ENCODE data around the gene GOLGA6D.
"Not testable (repeated sequence)": the region's sequence is repeated elsewhere in the genome, so short reads cannot be mapped to it uniquely, and the experiment has no call there.

GOLGA6D gene

DNA sequence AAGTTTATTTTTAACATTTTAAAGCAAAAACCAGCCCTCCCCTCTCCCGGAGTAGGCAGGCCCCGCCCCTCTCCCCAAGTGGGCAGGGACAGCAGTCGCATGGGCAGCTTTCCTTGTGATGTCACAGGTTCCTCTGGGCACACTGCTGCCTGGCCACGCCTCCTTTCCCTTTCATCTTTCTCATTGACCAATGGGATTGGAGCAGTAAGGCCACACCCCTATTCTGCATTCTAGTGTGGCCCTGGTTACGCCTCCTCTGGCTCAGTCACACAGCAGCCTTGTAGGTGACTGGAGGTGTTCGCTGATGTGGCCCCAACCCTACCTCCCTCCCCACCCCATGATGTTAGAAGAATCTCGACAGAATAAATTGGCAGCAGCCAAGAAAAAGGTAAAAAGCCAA, at the start of gene GOLGA6D:
TSS of gene GOLGA6D (plus strand) at position 264 of the 400 bp plus-strand sequence. CDS start at position 305, 41 bp downstream.
- DNase-seq: not testable (repeated sequence)

DNA sequence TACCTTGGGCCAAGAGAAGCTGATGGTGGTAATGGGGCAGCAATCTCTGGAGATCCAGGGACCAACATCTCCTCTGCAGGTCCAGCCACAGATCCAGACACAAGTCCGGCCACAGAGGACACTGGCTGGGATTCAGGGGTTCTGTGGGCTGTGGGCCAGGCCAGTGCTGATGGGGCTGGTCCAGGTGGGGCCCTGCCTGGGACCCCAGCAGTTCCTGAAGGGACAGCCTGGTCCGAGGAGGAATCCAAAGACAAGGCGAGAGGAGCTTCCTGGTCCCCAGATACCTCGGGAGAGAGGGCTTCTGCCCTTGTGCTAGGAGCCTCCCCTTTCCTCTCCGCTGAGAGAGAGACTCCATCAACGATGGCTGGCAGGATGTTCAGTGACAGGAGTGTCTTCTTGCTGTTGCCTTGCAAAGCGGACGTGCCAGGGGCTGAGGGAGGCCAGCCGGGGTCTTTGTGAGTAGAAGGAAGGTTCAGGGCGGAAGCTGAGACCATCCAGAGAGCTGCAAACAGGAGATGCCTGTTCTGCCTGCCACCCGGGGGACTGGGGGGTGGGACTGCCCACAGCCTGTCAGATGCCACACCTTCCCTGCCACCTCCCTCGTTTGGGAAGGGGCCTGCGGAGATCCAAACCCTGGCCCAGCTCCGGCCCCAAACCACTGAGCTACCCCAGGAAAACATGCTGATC, 49.0 kb upstream of the GOLGA6D start:
- DNase-seq: no peak

- DNase-seq: no peak
These were observed 48.3 kb upstream of the GOLGA6D start for GRCh38 chr15:75234191-75234810.

GRCh38 chr15:75235051-75235673, 47.5 kb upstream of the GOLGA6D start:
- DNase-seq: no peak

- DNase-seq: no peak
These were observed 46.6 kb upstream of the GOLGA6D start for GRCh38 chr15:75235760-75236729.

- DNase-seq: no peak
These were observed 45.2 kb upstream of the GOLGA6D start for GRCh38 chr15:75237316-75237982.

DNA sequence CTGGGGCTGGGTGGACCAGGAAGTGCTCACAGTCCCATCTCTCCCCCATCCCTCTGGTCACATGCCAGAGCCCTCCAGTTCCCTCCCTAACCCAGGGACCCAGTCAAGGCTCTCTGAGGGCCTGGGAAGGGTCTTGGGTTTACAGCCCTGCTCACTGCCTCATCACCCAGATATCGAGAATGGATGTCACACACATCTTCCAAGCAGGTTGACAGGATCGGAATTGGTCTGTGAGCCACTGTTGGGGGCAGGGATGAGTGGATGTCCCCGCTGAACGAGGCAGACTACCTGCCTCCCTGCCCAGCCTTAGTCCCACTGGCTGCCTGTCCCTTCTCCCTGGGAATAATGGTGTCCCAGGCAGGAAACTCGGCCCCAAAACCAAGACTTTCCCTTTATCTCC, 44.5 kb upstream of the GOLGA6D start:
- DNase-seq: no peak

GRCh38 chr15:75245741-75246140, 36.9 kb upstream of the GOLGA6D start:
- not testable (repeated sequence) for DNase-seq

GRCh38 chr15:75248991-75249390, 33.6 kb upstream of the GOLGA6D start:
- DNase-seq: not testable (repeated sequence)

DNA sequence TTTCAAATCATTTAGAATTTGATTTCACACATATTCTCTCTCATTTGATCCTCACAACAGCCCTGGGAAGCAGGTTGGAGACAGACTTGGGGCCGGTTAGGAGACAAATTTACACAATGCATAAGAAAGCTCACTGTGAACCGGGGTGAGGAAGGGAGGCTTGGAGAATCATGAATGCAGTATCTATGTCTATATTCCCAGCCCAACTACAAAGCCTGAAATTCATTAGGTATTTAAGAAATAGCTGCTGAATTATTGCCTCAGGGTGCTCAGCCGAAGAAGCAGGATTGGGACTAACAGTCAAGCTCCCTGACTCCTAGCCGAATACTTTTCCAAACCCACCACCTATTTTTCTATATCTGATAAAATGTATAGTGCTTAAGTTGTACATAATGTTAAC, 32.9 kb upstream of the GOLGA6D start:
- DNase-seq: no peak

DNA sequence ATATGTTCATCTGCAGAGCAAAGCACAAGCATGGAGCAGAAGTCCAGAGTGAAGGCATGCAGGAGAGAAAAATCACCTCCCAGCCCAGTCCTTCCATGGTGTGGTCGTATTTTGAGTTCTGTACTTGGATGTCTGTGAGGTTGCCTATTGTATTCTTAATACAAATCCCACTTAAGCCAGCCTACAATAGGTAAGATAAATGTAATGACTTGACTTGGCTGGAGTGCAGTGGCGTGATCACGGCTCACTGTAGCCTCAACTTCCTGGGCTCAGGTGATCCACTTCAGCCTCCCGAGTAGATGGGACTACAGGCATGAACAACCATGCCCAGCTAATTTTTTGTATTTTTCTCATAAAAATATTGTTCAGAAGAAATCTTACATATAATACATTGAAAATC, 31.3 kb upstream of the GOLGA6D start:
- not testable (repeated sequence) for DNase-seq

- DNase-seq: not testable (repeated sequence)
These were observed 30.4 kb upstream of the GOLGA6D start for GRCh38 chr15:75252285-75252684.

DNA sequence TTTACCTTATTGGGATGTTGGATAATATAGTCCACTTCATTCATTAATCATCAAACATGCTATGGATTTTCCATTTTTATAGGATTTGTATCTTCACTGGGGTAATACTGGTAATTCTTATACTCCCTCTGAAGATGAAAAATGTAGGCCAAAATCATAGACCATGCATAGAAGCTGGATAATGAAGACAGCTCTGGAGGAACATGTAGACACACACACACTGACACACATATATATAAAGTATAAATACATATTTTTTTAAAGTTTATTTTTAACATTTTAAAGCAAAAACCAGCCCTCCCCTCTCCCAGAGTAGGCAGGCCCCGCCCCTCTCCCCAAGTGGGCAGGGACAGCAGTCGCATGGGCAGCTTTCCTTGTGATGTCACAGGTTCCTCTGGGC, 24.6 kb upstream of the GOLGA6D start, which contains the start of gene GOLGA6C:
TSS of gene GOLGA6C (plus strand) at position 301 of the 400 bp plus-strand sequence. CDS start 265 bp downstream, outside the sequence.
- DNase-seq: not testable (repeated sequence)

- not testable (repeated sequence) for DNase-seq
These were observed 23.9 kb upstream of the GOLGA6D start for GRCh38 chr15:75258620-75259343.

DNA sequence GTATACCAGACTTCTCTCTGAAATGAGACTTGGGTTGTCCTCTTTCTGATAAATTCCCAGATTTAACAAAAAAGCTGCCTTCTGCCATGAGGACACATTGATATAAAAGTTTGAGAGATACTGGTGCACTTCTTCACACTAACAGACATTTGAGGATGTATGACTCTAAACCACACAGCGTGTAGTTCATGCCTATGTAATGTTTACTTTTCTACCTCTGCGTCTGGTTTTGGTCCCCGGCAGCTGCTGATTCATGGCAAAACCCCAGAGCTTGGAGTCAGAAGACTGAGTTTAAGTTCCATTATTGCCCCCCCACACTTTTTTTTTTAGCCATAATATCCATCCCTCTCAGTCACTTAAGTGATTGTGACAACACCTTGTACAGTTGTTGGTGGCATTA, 22.8 kb upstream of the GOLGA6D start:
- not testable (repeated sequence) for DNase-seq

DNA sequence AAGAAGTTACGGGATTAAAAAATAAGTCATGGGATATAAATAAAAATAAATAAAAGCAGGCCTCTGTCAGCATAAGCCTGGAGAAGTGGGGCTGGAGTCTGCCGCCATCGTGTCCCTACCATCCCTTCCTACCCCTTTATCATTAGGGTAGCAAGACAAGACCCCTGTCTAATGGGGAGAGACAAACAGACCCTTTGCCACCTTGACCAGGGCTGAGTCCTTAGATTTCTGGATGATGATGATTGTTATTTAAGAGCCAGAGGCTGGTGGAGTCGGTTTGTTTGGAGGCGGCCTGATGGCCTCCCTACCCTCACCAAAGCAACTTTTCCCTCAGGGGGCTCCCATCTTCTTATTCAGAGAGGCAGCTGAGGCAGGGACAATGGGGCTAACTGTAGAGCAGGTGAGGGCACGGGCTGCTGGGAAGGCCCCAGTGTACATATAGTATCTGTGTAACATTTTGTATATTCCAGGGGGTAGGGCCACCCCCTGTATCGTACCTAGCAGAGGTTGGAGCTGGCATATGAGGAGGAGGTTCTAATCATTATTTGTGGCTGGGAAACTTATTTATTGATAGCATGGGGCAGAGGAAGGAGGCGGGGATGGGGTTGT, 8.8 kb upstream of the GOLGA6D start:
- DNase-seq: not testable (repeated sequence)

DNA sequence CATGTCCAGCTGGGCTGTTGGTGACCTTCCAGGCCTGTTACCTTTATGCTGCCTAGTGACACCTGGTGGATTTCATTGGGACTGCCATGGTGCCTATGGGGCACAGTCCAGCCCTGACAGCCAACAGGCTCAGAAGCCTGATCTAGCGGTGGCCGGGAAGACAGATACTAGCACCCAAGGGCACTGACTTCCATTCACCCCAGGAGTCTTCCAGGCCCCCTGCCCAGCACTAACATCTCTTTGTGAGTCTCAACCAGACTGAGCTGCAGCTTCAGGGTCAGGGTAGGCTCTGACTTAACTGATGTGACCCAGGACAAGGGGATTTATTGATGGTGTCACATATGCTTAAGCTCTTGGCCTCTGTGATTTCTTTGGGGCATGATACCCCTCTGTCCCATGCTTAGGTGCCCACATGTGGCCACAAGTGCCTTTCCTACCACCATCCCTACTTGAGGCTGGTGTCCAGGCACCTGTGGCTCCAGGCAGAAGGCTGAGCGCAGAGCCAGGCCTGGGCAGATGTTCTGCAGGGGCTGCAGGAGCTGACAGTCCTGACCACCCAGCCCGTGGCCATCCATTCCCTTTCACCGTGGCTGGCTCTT, 8.0 kb upstream of the GOLGA6D start:
- DNase-seq: not testable (repeated sequence)

GRCh38 chr15:75275617-75276016, 7.0 kb upstream of the GOLGA6D start:
- not testable (repeated sequence) for DNase-seq

- DNase-seq: not testable (repeated sequence)
These were observed 4.1 kb upstream of the GOLGA6D start for GRCh38 chr15:75278497-75278896.

GRCh38 chr15:75284152-75284551, 1.5 kb downstream of the GOLGA6D start:
- DNase-seq: not testable (repeated sequence)
